ENCODE results near the gene RASL11A.

DNA sequence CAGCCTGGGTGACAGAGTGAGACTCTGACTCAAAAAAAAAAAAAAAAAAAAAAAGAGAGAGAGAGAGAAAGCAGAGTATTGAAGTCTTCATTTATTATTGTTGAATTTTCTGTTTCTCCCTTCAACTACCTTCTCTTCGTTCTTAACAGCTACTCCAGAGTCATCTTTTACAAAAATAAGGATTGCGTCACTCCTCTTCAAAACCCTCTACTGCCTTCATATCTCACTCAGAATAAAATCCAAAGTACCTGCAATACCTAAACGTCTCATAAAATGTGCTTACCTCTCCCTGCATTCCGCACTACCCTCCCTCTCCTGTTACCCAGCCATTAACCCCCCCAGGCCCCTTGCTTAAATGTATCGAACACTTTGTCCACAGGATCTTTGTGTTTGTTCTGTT, 36.7 kb upstream of the RASL11A start:
- TF ChIP-seq, protein P1, sequence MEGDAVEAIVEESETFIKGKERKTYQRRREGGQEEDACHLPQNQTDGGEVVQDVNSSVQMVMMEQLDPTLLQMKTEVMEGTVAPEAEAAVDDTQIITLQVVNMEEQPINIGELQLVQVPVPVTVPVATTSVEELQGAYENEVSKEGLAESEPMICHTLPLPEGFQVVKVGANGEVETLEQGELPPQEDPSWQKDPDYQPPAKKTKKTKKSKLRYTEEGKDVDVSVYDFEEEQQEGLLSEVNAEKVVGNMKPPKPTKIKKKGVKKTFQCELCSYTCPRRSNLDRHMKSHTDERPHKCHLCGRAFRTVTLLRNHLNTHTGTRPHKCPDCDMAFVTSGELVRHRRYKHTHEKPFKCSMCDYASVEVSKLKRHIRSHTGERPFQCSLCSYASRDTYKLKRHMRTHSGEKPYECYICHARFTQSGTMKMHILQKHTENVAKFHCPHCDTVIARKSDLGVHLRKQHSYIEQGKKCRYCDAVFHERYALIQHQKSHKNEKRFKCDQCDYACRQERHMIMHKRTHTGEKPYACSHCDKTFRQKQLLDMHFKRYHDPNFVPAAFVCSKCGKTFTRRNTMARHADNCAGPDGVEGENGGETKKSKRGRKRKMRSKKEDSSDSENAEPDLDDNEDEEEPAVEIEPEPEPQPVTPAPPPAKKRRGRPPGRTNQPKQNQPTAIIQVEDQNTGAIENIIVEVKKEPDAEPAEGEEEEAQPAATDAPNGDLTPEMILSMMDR (IDR thresholded peaks at IDR 0.05): no peak
- TF ChIP-seq POLR2AphosphoS5 (IDR thresholded peaks at IDR 0.05): no peak
- TF ChIP-seq EP300 (IDR thresholded peaks at IDR 0.05): no peak
- TF ChIP-seq POLR2A (IDR thresholded peaks at IDR 0.05): no peak

Data from stomach (tissue), 4 donors.